Tibial nerve (tissue), 4 donors: ENCODE measurements around the gene TSPYL1. TPM values are rescaled to one million over a fixed set of nuclear protein-coding genes. Genes with fewer than 3 reads are reported as not detected.

Experiments
- DNase-seq, 2 donors: peaks; one replicate each; pipeline ENCODE4 v3.0.0-alpha.2; 2019; ENCODE audit warnings: low spot score in 2 of 2
- H3K27ac ChIP-seq, 4 donors: fragments of 200-600 bp; sonication (generic) in 3 of 4; one replicate each; pipeline ENCODE4 v1.5.1; 2017 to 2019; ENCODE audit warnings: mild to moderate bottlenecking in 1 of 4
- H3K27me3 ChIP-seq, 2 donors: fragments of 200-600 bp; sonication (generic) in 1 of 2; one replicate each; pipeline versions ENCODE4 v1.5.1 to v1.6.0; 2017 to 2019
- H3K36me3 ChIP-seq, 3 donors: fragments of 200-600 bp; sonication (generic); one replicate each; pipeline ENCODE4 v1.5.1; 2018 to 2019
- H3K4me1 ChIP-seq, 4 donors: fragments of 200-600 bp; sonication (generic) in 3 of 4; one replicate each; pipeline ENCODE4 v1.5.1; 2017 to 2019
- H3K4me3 ChIP-seq, 4 donors: fragments of 200-600 bp; sonication (generic) in 3 of 4; one replicate each; pipeline ENCODE4 v1.5.1; 2017 to 2019; ENCODE audit warnings: mild to moderate bottlenecking in 1 of 4, moderate library complexity in 1 of 4
- H3K9me3 ChIP-seq, 4 donors: fragments of 200-600 bp; sonication (generic) in 3 of 4; one replicate each; pipeline ENCODE4 v1.5.1; 2017 to 2019
- CTCF ChIP-seq, 5 experiments: fragments of 200-600 bp in 3 of 5; fragments of 450-650 bp in 2 of 5; sonication (generic) in 3 of 5; IDR thresholded peaks; one replicate each; pipeline ENCODE4 v1.5.1; 2016 to 2019; ENCODE audit warnings: antibody characterized with exemption in 5 of 5, mild to moderate bottlenecking in 3 of 5, moderate library complexity in 2 of 5
- EP300 ChIP-seq, 2 donors: sonication (generic); formaldehyde crosslinking; IDR thresholded peaks; one replicate each; pipeline ENCODE4 v1.6.1; 2017; ENCODE audit warnings: antibody characterized with exemption in 2 of 2, mild to moderate bottlenecking in 1 of 2
- POLR2A ChIP-seq, 2 donors: fragments of 450-650 bp; IDR thresholded peaks; one replicate each; pipeline ENCODE4 v1.6.1; 2017; ENCODE audit warnings: antibody characterized with exemption in 2 of 2, mild to moderate bottlenecking in 2 of 2, moderate library complexity in 2 of 2
- WGBS, 2 donors: methylation state at CpG; one replicate each; pipeline ENCODE4 v1.1.5; 2018; 5-methylcytosine and 5-hydroxymethylcytosine counted together
- total RNA-seq, 4 donors: library from RNA; depleted of rRNA; stranded (reverse); fragments of >200 nt; gene quantifications; one replicate each; pipeline ENCODE4 v1.1.0, GENCODE V29; 2016

TSPYL1 gene
- total RNA-seq, 4 donors from 2014 or later = 39.8 to 53.6 (median 43.3) TPM

DNA sequence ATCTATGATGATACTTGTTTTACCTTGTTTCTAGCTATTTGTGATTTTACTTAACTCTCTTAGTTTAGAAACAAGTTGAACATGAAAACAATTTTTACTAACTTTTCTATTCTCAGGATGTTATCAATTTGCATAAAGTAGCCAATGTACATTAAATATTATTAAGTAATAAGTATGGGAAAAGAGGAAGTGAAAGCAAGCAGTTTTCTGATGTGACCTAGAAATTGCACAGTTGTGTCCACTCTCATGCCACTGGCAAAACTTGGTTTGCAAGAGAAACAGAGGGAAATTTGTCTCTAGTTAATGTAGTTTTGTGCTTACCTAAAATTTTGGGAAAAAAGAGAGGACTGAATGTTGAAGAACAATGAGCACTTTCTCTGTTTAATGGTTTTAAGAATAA, 19.2 kb upstream of the TSPYL1 start:
- Histone ChIP-seq H3K36me3 (no peaks in the 10 kb centered on the region), H3K4me3 (no peak overlapping the region), H3K27me3 (no peaks in the 10 kb centered on the region), H3K4me1 (peaks cover 0 to 17% (median 3%) of the 10 kb centered on the region in 4 donors), H3K9me3 (peaks cover 0 to 15% (median 0%) of the 10 kb centered on the region in 4 donors), H3K27ac (no peak overlapping the region)
- no peak for DNase-seq
- TF ChIP-seq CTCF (IDR thresholded peaks at IDR 0.05) (no peak), EP300 (IDR thresholded peaks at IDR 0.05) (no peak), POLR2A (IDR thresholded peaks at IDR 0.05) (no peak)

DNA sequence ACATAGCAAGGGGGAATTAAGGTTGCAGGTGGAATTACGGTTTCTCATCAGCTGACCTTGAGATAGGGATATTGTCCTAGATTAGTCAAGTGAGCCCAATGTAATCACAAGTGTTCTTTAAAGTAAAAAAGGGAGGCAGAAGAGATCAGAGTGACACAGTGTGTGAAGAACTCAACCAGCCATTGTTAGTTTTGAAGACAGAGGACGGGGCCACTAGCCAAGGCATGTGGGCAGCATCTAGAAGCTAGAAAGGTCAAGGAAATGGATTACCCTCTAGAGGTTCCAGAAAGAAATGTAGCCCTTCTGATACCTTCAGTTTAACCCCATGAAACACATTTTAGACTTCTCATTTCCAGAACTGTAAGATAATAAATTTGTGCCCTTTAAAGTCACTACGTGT, 18.5 kb upstream of the TSPYL1 start:
- WGBS, 2 donors = 98 to 100% methylated on average over 3 of the region's 3 CpGs
- TF ChIP-seq POLR2A (IDR thresholded peaks at IDR 0.05) (no peak), CTCF (IDR thresholded peaks at IDR 0.05) (no peak), EP300 (IDR thresholded peaks at IDR 0.05) (no peak)
- no peaks in the 10 kb centered on the region for H3K36me3 ChIP-seq

DNA sequence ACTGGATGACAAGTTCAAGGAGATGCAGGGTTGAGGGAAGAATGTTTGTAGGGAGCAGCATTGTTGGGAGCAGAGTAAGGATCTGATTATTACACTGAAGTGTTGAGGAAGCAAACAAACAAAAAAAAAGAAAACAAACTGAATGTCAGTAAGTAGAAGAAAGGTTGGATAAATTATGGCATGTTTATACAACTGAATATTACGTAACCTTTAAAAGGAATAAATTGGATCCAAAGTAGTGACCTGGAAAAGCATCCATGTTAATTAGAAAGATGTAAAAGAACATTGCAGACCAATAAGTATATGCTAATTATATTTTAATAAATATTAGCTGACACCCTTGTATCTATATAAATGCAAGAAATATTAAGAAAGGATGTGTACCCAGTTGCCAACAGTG, 12.8 kb upstream of the TSPYL1 start:
- 85 to 86% methylated on average over 1 of the region's 1 CpG for WGBS, 2 donors
- H3K4me1 ChIP-seq = peaks cover 0 to 6% (median 0%) of the 10 kb centered on the region in 4 donors
- H3K9me3 ChIP-seq = peaks cover 0 to under 1% (median 0%) of the 10 kb centered on the region in 4 donors
- H3K27me3 ChIP-seq = no peaks in the 10 kb centered on the region
- no peak overlapping the region for H3K27ac ChIP-seq
- TF ChIP-seq CTCF (IDR thresholded peaks at IDR 0.05) (no peak), EP300 (IDR thresholded peaks at IDR 0.05) (no peak), POLR2A (IDR thresholded peaks at IDR 0.05) (no peak)
- no peak overlapping the region for H3K4me3 ChIP-seq
- no peaks in the 10 kb centered on the region for H3K36me3 ChIP-seq
- DNase-seq = no peak

More for the DNA sequence above, 18.5 kb upstream of the TSPYL1 start:
- peaks cover 0 to 15% (median 0%) of the 10 kb centered on the region in 4 donors for H3K9me3 ChIP-seq
- no peaks in the 10 kb centered on the region for H3K27me3 ChIP-seq
- peaks cover 0 to 17% (median 3%) of the 10 kb centered on the region in 4 donors for H3K4me1 ChIP-seq
- no peak overlapping the region for H3K4me3 ChIP-seq
- H3K27ac ChIP-seq = no peak overlapping the region
- DNase-seq = no peak

DNA sequence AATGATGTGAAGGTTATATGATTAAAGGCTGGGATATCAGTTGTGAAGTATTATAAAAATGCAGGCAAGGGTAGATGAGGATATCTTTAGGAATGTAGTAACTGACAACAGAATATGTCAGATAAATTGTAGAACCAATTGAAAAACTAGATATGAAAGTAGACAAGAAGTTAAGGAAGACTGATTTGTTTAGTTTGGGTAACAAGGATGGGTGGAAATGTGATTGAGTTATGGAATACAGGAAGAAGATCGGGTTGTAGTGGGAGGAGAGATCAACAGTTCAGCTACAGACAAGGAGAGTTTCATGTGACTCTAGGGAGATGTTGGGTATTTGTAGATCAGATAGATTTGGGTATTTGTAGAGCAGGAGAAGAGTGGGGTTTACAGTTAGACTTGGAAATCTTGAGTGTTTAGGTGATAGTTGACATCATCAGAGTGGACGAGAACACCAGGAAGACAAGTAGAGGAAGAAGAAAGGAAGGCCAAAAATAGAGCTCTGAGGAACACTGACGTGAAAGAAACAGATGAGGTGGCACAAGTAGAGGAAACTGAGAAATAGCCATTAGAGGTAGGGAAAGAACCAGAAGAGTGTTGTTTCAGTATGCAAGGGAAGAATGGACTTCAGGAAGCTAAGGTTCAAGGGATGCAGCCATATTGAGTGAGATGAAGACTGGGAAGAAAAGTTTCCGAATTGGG, 12.1 kb upstream of the TSPYL1 start:
- no peaks in the 10 kb centered on the region for H3K27me3 ChIP-seq
- H3K36me3 ChIP-seq = no peaks in the 10 kb centered on the region
- H3K9me3 ChIP-seq = no peaks in the 10 kb centered on the region
- no peak overlapping the region for H3K4me3 ChIP-seq
- WGBS, 2 donors = 79 to 85% methylated on average over 4 of the region's 4 CpGs
- DNase-seq = no peak
- TF ChIP-seq POLR2A (IDR thresholded peaks at IDR 0.05) = no peak
- no peak for TF ChIP-seq EP300 (IDR thresholded peaks at IDR 0.05)
- no peak for TF ChIP-seq CTCF (IDR thresholded peaks at IDR 0.05)
- peaks cover 0 to 6% (median 0%) of the 10 kb centered on the region in 4 donors for H3K4me1 ChIP-seq
- H3K27ac ChIP-seq = no peak overlapping the region

DNA sequence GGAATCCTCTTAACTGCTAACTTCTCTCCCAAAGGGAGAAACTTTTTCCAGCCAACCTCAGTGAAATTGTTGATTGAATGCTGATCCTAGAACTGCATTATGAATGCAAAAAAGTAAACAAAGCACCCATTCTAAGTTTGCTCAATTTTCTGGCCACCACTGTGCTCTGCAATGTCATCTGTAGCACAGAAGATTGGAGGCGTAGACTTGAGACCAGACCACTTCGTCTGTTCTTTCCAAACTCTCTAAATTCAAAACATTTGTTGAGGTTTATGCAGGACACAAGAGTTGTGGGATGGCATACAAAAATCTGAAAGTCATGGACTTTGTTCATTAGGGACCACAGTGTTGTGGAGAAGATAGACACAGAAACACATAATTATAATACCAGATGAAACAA, 11.1 kb upstream of the TSPYL1 start:
- DNase-seq = no peak
- H3K9me3 ChIP-seq = no peaks in the 10 kb centered on the region
- no peaks in the 10 kb centered on the region for H3K27me3 ChIP-seq
- TF ChIP-seq POLR2A (IDR thresholded peaks at IDR 0.05) (no peak), EP300 (IDR thresholded peaks at IDR 0.05) (no peak), CTCF (IDR thresholded peaks at IDR 0.05) (no peak)
- WGBS, 2 donors = 33 to 48% methylated on average over 2 of the region's 2 CpGs
- no peak overlapping the region for H3K27ac ChIP-seq
- H3K4me1 ChIP-seq = peaks cover 0 to 6% (median 0%) of the 10 kb centered on the region in 4 donors
- H3K36me3 ChIP-seq = no peaks in the 10 kb centered on the region
- H3K4me3 ChIP-seq = no peak overlapping the region
